GM23248 (cell line): ENCODE results near the gene CCNB2. TPM values are rescaled to one million over a fixed set of nuclear protein-coding genes. Genes with fewer than 3 reads are reported as not detected.
A peak's percentile ranks its signal among the peaks of the same experiment; 100 is the strongest.

Experiments
- DNase-seq: peaks from one replicate; pipeline ENCODE4 v3.0.0-alpha.2; 2015
- H2AFZ ChIP-seq: fragments of 200-600 bp; sonication (generic); 2 replicates; pipeline ENCODE4 v1.6.1; 2016; ENCODE audit warnings: antibody characterized with exemption
- H3F3A ChIP-seq: fragments of 200-600 bp; sonication (generic); 2 replicates; pipeline ENCODE4 v1.6.1; 2016; ENCODE audit warnings: mild to moderate bottlenecking, antibody characterized with exemption, mixed run types; ENCODE audit not compliant: insufficient read depth
- H3K27ac ChIP-seq: fragments of 200-600 bp; sonication (generic); 2 replicates; pipeline ENCODE4 v1.5.1; 2016; ENCODE audit warnings: mild to moderate bottlenecking
- H3K27me3 ChIP-seq: fragments of 200-600 bp; sonication (generic); replicated peaks from 2 replicates; pipeline ENCODE4 v1.6.1; 2016; ENCODE audit warnings: mild to moderate bottlenecking; ENCODE audit not compliant: insufficient read depth
- H3K36me3 ChIP-seq: fragments of 200-600 bp; sonication (generic); 2 replicates; pipeline ENCODE4 v1.6.1; 2016; ENCODE audit warnings: low read depth, mild to moderate bottlenecking
- H3K4me1 ChIP-seq: fragments of 200-600 bp; sonication (generic); 2 replicates; pipeline ENCODE4 v1.6.1; 2016; ENCODE audit warnings: mild to moderate bottlenecking; ENCODE audit not compliant: insufficient read depth
- H3K4me2 ChIP-seq: fragments of 200-600 bp; sonication (generic); one replicate; pipeline ENCODE4 v1.6.1; 2016; ENCODE audit warnings: mild to moderate bottlenecking; ENCODE audit not compliant: unreplicated experiment
- H3K4me3 ChIP-seq: fragments of 200-600 bp; sonication (generic); 2 replicates; pipeline ENCODE4 v1.5.1; 2016; ENCODE audit warnings: mild to moderate bottlenecking
- H3K79me2 ChIP-seq: fragments of 200-600 bp; sonication (generic); 2 replicates; pipeline ENCODE4 v1.6.1; 2016; ENCODE audit warnings: mild to moderate bottlenecking; ENCODE audit not compliant: insufficient read depth
- H3K9ac ChIP-seq: fragments of 200-600 bp; sonication (generic); 2 replicates; pipeline ENCODE4 v1.6.1; 2016; ENCODE audit warnings: mild to moderate bottlenecking
- H3K9me2 ChIP-seq: fragments of 200-600 bp; sonication (generic); 2 replicates; pipeline ENCODE4 v1.6.1; 2016; ENCODE audit warnings: mixed run types, mild to moderate bottlenecking, moderate library complexity; ENCODE audit not compliant: insufficient read depth
- H3K9me3 ChIP-seq: fragments of 200-600 bp; sonication (generic); one replicate; pipeline ENCODE4 v1.6.1; 2017; ENCODE audit warnings: low read depth
- H4K20me1 ChIP-seq: fragments of 200-600 bp; sonication (generic); 2 replicates; pipeline ENCODE4 v1.6.0; 2016; ENCODE audit not compliant: insufficient read depth
- EZH2 ChIP-seq: fragments of 200-600 bp; sonication (generic); IDR thresholded peaks from 2 replicates; pipeline ENCODE4 v1.6.1; 2018; ENCODE audit warnings: antibody characterized with exemption, mild to moderate bottlenecking; ENCODE audit not compliant: insufficient read depth, poor library complexity, severe bottlenecking
- EZH2phosphoT487 ChIP-seq: fragments of 200-600 bp; sonication (generic); IDR thresholded peaks from 2 replicates; pipeline ENCODE4 v1.6.1; 2018; ENCODE audit warnings: antibody characterized with exemption, moderate library complexity, mild to moderate bottlenecking, low read depth; ENCODE audit not compliant: insufficient read depth
- WGBS, 2 experiments: methylation state at CpG; one replicate each; pipeline ENCODE4 v1.1.6; 2015 to 2017; ENCODE audit warnings: low lambda C conversion rate in 2 of 2, low coverage in 1 of 2; ENCODE audit errors: missing lambda C conversion rate in 2 of 2; 5-methylcytosine and 5-hydroxymethylcytosine counted together
- in situ Hi-C: fragments of 300-500 bp; cut with MboI; formaldehyde crosslinking; loops from 2 replicates; pipeline ENCODE4 v1.15.0; 2020
- polyA plus RNA-seq: library from polyadenylated mRNA; unstranded; fragments of >200 nt; fragmentation: Nextera tagmentation; extraction: Ambion mirVana; gene quantifications from 2 replicates; pipeline ENCODE4 v1.2.1, GENCODE V29; 2016
- total RNA-seq: library from RNA; depleted of rRNA; stranded (reverse); fragments of >200 nt; shearing (Covaris generic); gene quantifications from 2 replicates; pipeline ENCODE4 v1.2.3, GENCODE V29; 2014

CCNB2 gene
- total and polyA plus RNA-seq, 2 experiments from 2014 or later = 23.2 to 33.9 TPM

- H3K9me2 ChIP-seq = no peaks in the 10 kb centered on the region
- 95 to 98% methylated on average over 6 of the region's 6 CpGs for WGBS, 2 experiments
- peaks cover 65% of the 10 kb centered on the region for H3K36me3 ChIP-seq
- H3K9me3 ChIP-seq = no peaks in the 10 kb centered on the region
- H2AFZ ChIP-seq = no peak overlapping the region
- no peak overlapping the region for H3K9ac ChIP-seq
- peaks cover 10% of the 10 kb centered on the region for H3K4me1 ChIP-seq
- TF ChIP-seq EZH2 = no peak
- TF ChIP-seq EZH2phosphoT487 = no peak
- H3K4me3 ChIP-seq = no peak overlapping the region
- H3K4me2 ChIP-seq = no peak overlapping the region
- H3K27me3 ChIP-seq = no peaks in the 10 kb centered on the region
- H3K79me2 ChIP-seq = no peaks in the 10 kb centered on the region
- H4K20me1 ChIP-seq = no peaks in the 10 kb centered on the region
- no peak overlapping the region for H3K27ac ChIP-seq
- H3F3A ChIP-seq = peaks cover 15% of the 10 kb centered on the region
- in situ Hi-C loops = no loop called here
- DNase-seq = no peak
Measured at GRCh38 chr15:59152694-59153450, 47.9 kb downstream of the CCNB2 start.

GRCh38 chr15:59153466-59153865 lies 48.5 kb downstream of the CCNB2 start:
- H3K27me3 ChIP-seq = no peaks in the 10 kb centered on the region
- no peak overlapping the region for H3K4me3 ChIP-seq
- no peak overlapping the region for H3K4me2 ChIP-seq
- H3K4me1 ChIP-seq = peaks cover 4% of the 10 kb centered on the region; the same call in 1 of the 2 replicates
- TF ChIP-seq EZH2phosphoT487 (no peak), EZH2 (no peak)
- in situ Hi-C loops = no loop called here
- H3K9me2 ChIP-seq = no peaks in the 10 kb centered on the region
- H3K79me2 ChIP-seq = no peaks in the 10 kb centered on the region
- no peak for DNase-seq
- peaks cover 70% of the 10 kb centered on the region for H3K36me3 ChIP-seq
- no peak overlapping the region for H3K9ac ChIP-seq
- no peak overlapping the region for H3K27ac ChIP-seq
- H4K20me1 ChIP-seq = no peaks in the 10 kb centered on the region
- H3F3A ChIP-seq = peaks cover 21% of the 10 kb centered on the region
- H3K9me3 ChIP-seq = no peaks in the 10 kb centered on the region
- no peak overlapping the region for H2AFZ ChIP-seq
- 97 to 98% methylated on average over 8 of the region's 8 CpGs for WGBS, 2 experiments

- H3K79me2 ChIP-seq = no peaks in the 10 kb centered on the region
- H3K4me2 ChIP-seq = no peak overlapping the region
- H3K4me1 ChIP-seq = no peaks in the 10 kb centered on the region
- H3K27ac ChIP-seq = no peak overlapping the region
- H2AFZ ChIP-seq = no peak overlapping the region
- H3F3A ChIP-seq = peaks cover 21% of the 10 kb centered on the region
- TF ChIP-seq EZH2 (no peak), EZH2phosphoT487 (no peak)
- H3K4me3 ChIP-seq = no peak overlapping the region
- no peaks in the 10 kb centered on the region for H4K20me1 ChIP-seq
- in situ Hi-C loops = no loop called here
- H3K9ac ChIP-seq = no peak overlapping the region
- H3K9me2 ChIP-seq = no peaks in the 10 kb centered on the region
- no peaks in the 10 kb centered on the region for H3K9me3 ChIP-seq
- no peaks in the 10 kb centered on the region for H3K27me3 ChIP-seq
- H3K36me3 ChIP-seq = peaks cover 71% of the 10 kb centered on the region
- WGBS, 2 experiments = 45 to 50% methylated on average over 8 of the region's 8 CpGs
- DNase-seq = peak; percentile 21
Measured at GRCh38 chr15:59154243-59154642, 49.3 kb downstream of the CCNB2 start.

DNA sequence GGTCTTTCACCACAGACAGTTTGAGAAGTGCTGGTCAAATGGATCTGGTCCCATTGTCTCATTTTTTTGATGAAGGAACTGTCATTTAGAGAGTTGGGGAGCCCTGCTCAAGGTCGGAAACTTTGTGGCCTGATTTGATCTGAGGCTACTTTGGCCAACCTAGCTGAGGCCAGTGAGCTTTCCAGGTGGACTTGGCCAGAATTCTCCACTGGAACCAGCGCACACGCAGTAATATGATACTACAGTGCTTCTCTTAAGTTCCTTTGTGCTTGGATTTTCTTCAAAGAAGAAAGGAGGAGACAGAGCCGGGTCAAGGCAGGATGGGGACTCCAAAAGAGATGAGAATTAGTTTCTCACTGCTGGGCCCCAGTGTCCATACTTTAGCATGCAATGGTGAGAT lies 50.5 kb downstream of the CCNB2 start:
- H3K36me3 ChIP-seq = peaks cover 68% of the 10 kb centered on the region
- H3K4me1 ChIP-seq = no peaks in the 10 kb centered on the region
- H3K4me3 ChIP-seq = no peak overlapping the region
- TF ChIP-seq EZH2 = no peak
- no peak for TF ChIP-seq EZH2phosphoT487
- H4K20me1 ChIP-seq = no peaks in the 10 kb centered on the region
- WGBS, 2 experiments = 96 to 98% methylated on average over 4 of the region's 4 CpGs
- H3K27ac ChIP-seq = no peak overlapping the region
- no peak for DNase-seq
- no peak overlapping the region for H3K4me2 ChIP-seq
- no peak overlapping the region for H3K9ac ChIP-seq
- no peak overlapping the region for H2AFZ ChIP-seq
- no peaks in the 10 kb centered on the region for H3K9me2 ChIP-seq
- H3K9me3 ChIP-seq = no peaks in the 10 kb centered on the region
- in situ Hi-C loops = no loop called here
- H3F3A ChIP-seq = peaks cover 9% of the 10 kb centered on the region; the same call in 1 of the 2 replicates
- H3K79me2 ChIP-seq = no peaks in the 10 kb centered on the region
- H3K27me3 ChIP-seq = no peaks in the 10 kb centered on the region

DNA sequence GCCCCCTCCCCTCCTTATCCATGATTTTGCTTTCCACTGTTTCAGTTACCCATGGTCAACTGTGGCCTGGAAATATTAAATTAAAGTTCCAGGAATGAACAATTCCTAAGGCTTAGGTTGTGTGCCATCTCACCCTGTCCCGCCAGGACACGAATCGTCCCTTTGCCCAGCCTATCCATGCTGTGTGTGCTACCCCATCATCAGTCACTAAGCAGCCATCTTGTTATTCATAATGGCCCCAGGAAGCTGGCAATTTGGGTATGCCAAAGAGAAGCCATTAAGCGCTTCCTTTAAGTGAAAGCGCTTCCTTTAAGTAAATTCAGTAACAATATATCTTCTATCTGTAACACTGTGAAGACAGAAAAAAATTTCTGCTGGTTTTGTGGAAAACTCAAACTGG lies 52.5 kb downstream of the CCNB2 start:
- in situ Hi-C loops = no loop called here
- H3K36me3 ChIP-seq = peaks cover 82% of the 10 kb centered on the region
- H3K9me3 ChIP-seq = no peaks in the 10 kb centered on the region

More for the DNA sequence above, 52.5 kb downstream of the CCNB2 start:
- H3K9me2 ChIP-seq = no peaks in the 10 kb centered on the region
- no peak for TF ChIP-seq EZH2
- no peak for TF ChIP-seq EZH2phosphoT487
- no peaks in the 10 kb centered on the region for H4K20me1 ChIP-seq
- no peak overlapping the region for H3K27ac ChIP-seq
- no peak overlapping the region for H2AFZ ChIP-seq
- no peak overlapping the region for H3K4me2 ChIP-seq
- H3K9ac ChIP-seq = no peak overlapping the region
- H3K4me3 ChIP-seq = no peak overlapping the region
- H3K79me2 ChIP-seq = no peaks in the 10 kb centered on the region
- H3K4me1 ChIP-seq = no peaks in the 10 kb centered on the region
- 97% methylated on average over 5 of the region's 5 CpGs for WGBS, 2 experiments
- H3K27me3 ChIP-seq = no peaks in the 10 kb centered on the region
- H3F3A ChIP-seq = peaks cover 9% of the 10 kb centered on the region; the same call in 1 of the 2 replicates
- no peak for DNase-seq
